Ishikawa (cell line): ENCODE data around the gene RELCH.

Source experiments
- CEBPB ChIP-seq: IDR thresholded peaks from 2 replicates; pipeline ENCODE4 v1.6.1; 2012
- MAX ChIP-seq: IDR thresholded peaks from 2 replicates; pipeline ENCODE4 v1.6.1; 2012
- RAD21 ChIP-seq: IDR thresholded peaks from 2 replicates; pipeline ENCODE4 v1.6.1; 2012; ENCODE audit warnings: low read depth
- REST ChIP-seq: IDR thresholded peaks from 2 replicates; pipeline ENCODE4 v1.6.1; 2012; ENCODE audit warnings: low read depth, mild to moderate bottlenecking
- TAF1 ChIP-seq: IDR thresholded peaks from 2 replicates; pipeline ENCODE4 v1.6.1; 2012; ENCODE audit warnings: low read depth, mild to moderate bottlenecking
- TEAD4 ChIP-seq: IDR thresholded peaks from 2 replicates; pipeline ENCODE4 v1.6.1; 2012
- USF1 ChIP-seq: IDR thresholded peaks from 2 replicates; pipeline ENCODE4 v1.6.1; 2012
- YY1 ChIP-seq: IDR thresholded peaks from 2 replicates; pipeline ENCODE4 v1.6.1; 2012; ENCODE audit warnings: low read depth

- no peak for TF ChIP-seq YY1
- TF ChIP-seq RAD21, result no peak
- TF ChIP-seq TAF1, result no peak
- no peak for TF ChIP-seq CEBPB
- TF ChIP-seq MAX, result no peak
- TF ChIP-seq USF1, result no peak
- no peak for TF ChIP-seq REST
- no peak for TF ChIP-seq TEAD4
Measured at GRCh38 chr18:62211325-62211828, 24.3 kb downstream of the RELCH start.
